Activated naive CD8-positive, alpha-beta T cell treated with anti-CD3 and anti-CD28 coated beads, Interleukin-2, amount 10 ng/mL, durations not matched to agents 7 days and 5 days (primary cell): ENCODE measurements around the gene PPP5C. TPM values are rescaled to one million over a fixed set of nuclear protein-coding genes. Genes with fewer than 3 reads are reported as not detected.
"Not testable (repeated sequence)": the region's sequence is repeated elsewhere in the genome, so short reads cannot be mapped to it uniquely, and the experiment has no call there.

Experiments
- ATAC-seq: fragments of 150-1000 bp; cut with Tn5 transposase; one replicate; pipeline ENCODE4 v1.10.0; 2021; ENCODE audit warnings: low read depth, moderate library complexity
- POLR2A ChIA-PET: fragments of 350-600 bp; sonication (Branson Sonifier 250); formaldehyde crosslinking; loops from one replicate; lab custom pipeline; 2021; ENCODE audit warnings: antibody characterized with exemption; lab: Charles Lee
- DNase-seq: peaks from one replicate; pipeline ENCODE4 v3.0.0; 2021
- H3K27ac Mint-ChIP-seq: one replicate; pipeline ENCODE4 v1.8.0; 2022; ENCODE audit warnings: mild to moderate bottlenecking, mixed read lengths
- H3K27me3 Mint-ChIP-seq: one replicate; pipeline ENCODE4 v1.8.0; 2022; ENCODE audit warnings: mild to moderate bottlenecking, moderate library complexity, mixed read lengths
- H3K36me3 Mint-ChIP-seq: one replicate; pipeline ENCODE4 v1.8.0; 2021; ENCODE audit warnings: mild to moderate bottlenecking, mixed read lengths
- H3K4me1 Mint-ChIP-seq: one replicate; pipeline ENCODE4 v1.8.0; 2021; ENCODE audit warnings: mixed read lengths
- H3K4me3 Mint-ChIP-seq: one replicate; pipeline ENCODE4 v1.8.0; 2022; ENCODE audit warnings: mild to moderate bottlenecking, moderate library complexity, mixed read lengths
- H3K9me3 Mint-ChIP-seq: one replicate; pipeline ENCODE4 v1.8.0; 2021; ENCODE audit warnings: mixed read lengths
- total RNA-seq, 2 experiments: library from RNA; stranded (reverse); gene quantifications; one replicate each; pipeline ENCODE4 v1.2.3, GENCODE V29; 2021

PPP5C gene
- total RNA-seq, 2 experiments from 2014 or later: 76.1 to 87.4 TPM

DNA sequence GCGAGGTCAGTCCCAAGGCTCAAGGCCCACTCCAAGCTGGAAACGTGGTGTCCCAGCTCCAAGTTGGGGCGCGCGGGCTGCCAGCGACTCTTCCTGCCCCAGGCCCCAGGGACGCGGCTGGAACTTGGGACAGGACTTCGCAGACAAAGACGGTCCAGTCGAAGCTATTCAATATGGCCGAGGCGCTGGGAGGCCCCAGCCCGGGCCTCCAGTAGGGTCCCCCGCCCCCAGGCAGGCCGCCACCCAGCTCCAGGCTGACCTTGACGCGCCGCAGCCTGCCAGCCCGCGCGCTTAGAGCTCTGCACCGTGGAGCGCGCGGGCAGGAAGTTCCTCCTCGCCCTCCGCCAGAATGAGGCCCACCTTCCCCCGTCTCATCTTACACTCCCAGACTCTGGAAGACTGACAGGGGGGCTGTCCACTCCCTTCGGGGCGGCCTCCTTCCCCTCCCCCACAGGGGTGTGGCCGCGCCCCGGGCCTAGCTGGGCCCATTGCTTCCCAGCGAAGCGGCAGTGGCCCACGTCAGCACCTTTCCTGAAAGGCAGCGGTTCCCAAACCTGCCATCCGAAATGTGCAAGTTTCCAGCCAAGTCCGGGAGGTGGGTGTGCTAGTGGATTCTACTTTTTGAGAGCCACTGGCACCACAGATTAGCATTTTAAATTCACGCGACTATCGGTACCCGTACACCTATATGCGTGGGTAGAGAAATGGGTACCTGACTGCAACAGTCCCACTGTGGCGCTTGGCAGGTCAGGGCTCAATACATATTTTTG is 66.6 kb downstream of the PPP5C start, which contains the start of gene CCDC8:
Gene CCDC8 (minus strand): TSS at position 303 of the 770 bp plus-strand sequence. CDS start 754 bp downstream, outside the sequence.
- no peaks in the 10 kb centered on the region for H3K9me3 Mint-ChIP-seq
- peaks cover 7% of the 10 kb centered on the region for H3K4me1 Mint-ChIP-seq
- no peaks in the 10 kb centered on the region for H3K36me3 Mint-ChIP-seq
- H3K4me3 Mint-ChIP-seq: no peak within 1 kb of the TSS
- no peak for ATAC-seq
- H3K27me3 Mint-ChIP-seq: peaks cover 80% of the 10 kb centered on the region
- DNase-seq: no peak
- POLR2A ChIA-PET: interaction anchor here (0.8 kb wide), 1 partner anchor 61 kb away, joined by 3 read pairs; no protein-coding TSS in a partner anchor
- no peak within 1 kb of the TSS for H3K27ac Mint-ChIP-seq

DNA sequence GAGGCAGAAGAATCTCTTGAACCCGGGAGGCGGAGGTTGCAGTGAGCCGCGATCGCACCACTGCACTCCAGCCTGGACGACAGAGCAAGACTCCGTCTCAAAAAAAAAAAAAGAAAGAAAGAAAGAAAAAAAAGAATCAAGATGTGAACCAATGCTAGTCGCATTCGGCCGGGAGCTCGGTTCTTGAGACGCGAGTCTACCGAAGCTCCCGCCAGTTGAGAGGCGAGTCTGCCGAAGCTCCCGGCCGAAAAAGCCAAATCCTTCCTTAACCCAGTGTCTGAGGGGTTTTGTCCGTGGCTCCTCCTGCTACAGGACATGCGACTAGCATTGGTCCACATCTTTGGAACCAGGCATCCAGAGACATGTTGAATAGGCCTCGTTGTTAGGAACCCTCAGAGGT is 68.0 kb downstream of the PPP5C start:
- ATAC-seq, H3K4me3 Mint-ChIP-seq, H3K27ac Mint-ChIP-seq, DNase-seq, POLR2A ChIA-PET, H3K4me1 Mint-ChIP-seq, H3K36me3 Mint-ChIP-seq, H3K9me3 Mint-ChIP-seq: not testable (repeated sequence)
- H3K27me3 Mint-ChIP-seq: peaks cover 78% of the 10 kb centered on the region

DNA sequence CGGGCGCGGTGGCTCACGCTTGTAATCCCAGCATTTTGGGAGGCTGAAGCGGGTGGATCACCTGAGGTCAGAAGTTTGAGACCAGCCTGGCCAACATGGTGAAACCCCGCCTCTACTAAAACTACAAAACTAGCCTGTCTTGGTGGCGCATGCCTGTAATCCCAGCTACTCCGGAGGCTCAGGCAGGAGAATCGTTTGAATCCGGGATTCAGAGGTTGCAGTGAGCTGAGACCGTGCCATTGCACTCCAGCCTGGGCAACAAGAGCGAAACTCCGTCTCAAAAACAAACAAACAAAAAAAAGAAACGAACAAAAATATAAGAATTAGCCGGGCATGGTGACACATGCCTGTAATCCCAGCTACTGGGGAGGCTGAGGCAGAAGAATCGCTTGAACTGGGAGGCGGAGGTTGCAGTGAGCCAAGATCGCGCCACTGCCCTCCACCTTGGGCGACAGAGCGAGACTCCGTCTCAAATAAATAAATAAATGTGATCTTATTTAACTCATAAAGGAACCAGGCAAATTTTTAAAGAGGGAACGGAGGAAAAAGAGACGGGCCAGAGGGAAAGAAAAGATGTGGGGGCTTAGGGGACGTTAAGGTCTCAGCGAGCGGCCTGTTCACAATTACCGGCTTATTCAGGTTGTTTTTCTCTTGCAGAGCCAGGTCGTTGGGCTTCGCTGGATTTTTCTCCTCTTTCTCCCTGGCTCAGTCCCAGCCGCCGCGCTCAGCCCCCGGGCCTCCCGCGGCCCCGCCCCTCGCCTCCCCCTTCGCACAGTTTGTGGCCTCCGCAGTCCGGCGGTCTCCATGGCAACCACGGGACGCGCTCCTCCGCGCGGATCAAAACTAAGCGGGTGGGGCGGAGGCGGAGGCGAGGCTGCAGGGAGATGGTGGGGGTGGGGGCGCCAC is 69.2 kb downstream of the PPP5C start:
- DNase-seq, POLR2A ChIA-PET, H3K27ac Mint-ChIP-seq, H3K36me3 Mint-ChIP-seq, H3K9me3 Mint-ChIP-seq, H3K4me1 Mint-ChIP-seq: not testable (repeated sequence)
- ATAC-seq: peak; percentile 36
- peaks cover 69% of the 10 kb centered on the region for H3K27me3 Mint-ChIP-seq
- peak overlapping the region; percentile 7 for H3K4me3 Mint-ChIP-seq

DNA sequence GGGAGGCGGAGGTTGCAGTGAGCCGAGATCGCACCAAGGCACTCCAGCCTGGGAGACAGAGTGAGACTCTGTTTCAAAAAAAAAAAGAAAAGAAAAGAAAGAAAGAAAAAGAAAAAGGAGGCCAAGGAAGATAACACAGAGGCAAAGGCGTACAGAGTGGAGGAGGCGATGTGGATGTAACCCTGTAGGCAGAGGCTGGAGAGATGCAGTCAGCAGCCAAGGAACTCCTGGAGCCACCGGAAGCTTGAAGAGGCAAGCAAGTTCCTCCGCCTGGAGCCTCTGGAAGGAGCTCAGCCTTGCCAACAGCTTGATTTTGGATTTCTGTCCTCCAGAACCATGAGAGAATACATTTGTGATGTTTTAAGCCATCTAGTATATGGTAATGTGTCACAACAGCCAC is 73.2 kb downstream of the PPP5C start:
- no peak for DNase-seq
- H3K9me3 Mint-ChIP-seq: no peaks in the 10 kb centered on the region
- no peak overlapping the region for H3K4me3 Mint-ChIP-seq
- POLR2A ChIA-PET: no interaction called here
- ATAC-seq: no peak
- no peak overlapping the region for H3K27ac Mint-ChIP-seq
- no peaks in the 10 kb centered on the region for H3K4me1 Mint-ChIP-seq
- H3K36me3 Mint-ChIP-seq: no peaks in the 10 kb centered on the region
- H3K27me3 Mint-ChIP-seq: peaks cover 56% of the 10 kb centered on the region

DNA sequence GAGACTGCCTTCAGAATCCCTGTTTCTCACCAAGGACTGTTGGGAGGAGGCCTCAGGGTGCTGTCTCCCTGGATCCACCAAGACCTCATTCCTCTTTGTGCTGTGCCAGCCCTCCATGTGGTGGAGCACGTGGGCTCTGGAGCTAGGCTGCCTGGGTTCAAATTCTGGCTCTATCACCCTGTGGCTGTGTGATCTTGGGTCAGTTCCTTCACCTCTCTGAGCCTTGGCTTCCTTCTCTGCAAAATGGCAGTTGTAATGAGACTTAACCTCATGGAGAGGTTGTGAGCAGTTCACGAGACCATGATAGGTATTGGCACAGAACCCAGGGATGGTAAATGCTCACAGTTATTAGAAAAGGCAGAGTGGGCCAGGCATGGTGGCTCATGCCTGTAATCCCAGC is 75.5 kb downstream of the PPP5C start:
- POLR2A ChIA-PET: no interaction called here
- peaks cover 9% of the 10 kb centered on the region for H3K4me1 Mint-ChIP-seq
- H3K9me3 Mint-ChIP-seq: no peaks in the 10 kb centered on the region
- H3K27me3 Mint-ChIP-seq: peaks cover 56% of the 10 kb centered on the region
- no peak overlapping the region for H3K4me3 Mint-ChIP-seq
- no peak for DNase-seq
- H3K36me3 Mint-ChIP-seq: no peaks in the 10 kb centered on the region
- ATAC-seq: no peak
- no peak overlapping the region for H3K27ac Mint-ChIP-seq

DNA sequence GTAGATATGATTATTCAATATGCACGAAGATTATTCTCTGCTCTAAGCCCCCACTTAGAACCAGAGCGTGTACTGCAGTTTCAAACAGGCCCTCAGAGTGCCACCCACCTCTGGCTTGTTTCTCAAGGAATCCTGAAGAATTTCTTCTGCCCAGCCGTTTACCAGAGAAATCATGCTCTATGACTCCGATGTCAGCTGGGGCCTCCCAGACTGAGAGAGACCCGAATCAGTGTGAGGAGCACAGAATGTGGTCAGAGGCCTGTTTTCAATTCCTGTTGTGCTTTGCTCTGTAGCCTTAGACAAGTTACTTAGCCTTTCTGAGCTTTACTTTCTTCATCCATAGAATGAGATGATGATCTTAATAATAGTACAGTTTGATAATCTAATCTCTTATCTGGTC is 76.3 kb downstream of the PPP5C start:
- Mint-ChIP-seq H3K4me3 (no peak overlapping the region), H3K27ac (no peak overlapping the region), H3K36me3 (no peaks in the 10 kb centered on the region), H3K4me1 (peaks cover 15% of the 10 kb centered on the region), H3K27me3 (peaks cover 59% of the 10 kb centered on the region), H3K9me3 (no peaks in the 10 kb centered on the region)
- DNase-seq: no peak
- no peak for ATAC-seq
- POLR2A ChIA-PET: interaction anchor here (0.6 kb wide), 2 partner anchors 32 to 403 kb away, joined by 3 to 4 read pairs; no protein-coding TSS in a partner anchor

DNA sequence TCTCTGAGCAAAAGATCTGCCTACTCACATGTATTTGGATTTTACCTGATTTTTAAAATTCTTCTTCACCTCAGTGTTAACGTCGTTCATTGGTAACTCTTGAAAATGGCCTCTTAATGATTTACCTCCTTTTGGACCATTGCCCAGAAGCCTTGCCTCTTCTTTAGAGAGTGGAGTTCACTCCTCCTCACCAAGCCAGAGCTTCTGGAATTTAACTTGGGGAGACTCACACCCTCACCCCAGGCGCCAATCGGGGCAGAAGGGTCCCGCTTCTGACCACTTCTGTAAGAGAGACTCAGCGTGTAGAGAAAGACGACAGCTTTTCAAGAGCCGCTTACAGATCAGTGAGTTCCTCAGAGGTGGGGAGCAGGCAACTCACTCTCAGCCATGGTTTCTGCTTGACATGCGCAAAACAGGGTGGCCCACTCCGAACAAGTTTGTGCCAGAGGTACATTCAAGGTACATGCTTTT is 79.2 kb downstream of the PPP5C start:
- Mint-ChIP-seq H3K4me3 (peak overlapping the region; percentile 82), H3K9me3 (no peaks in the 10 kb centered on the region), H3K4me1 (peaks cover 27% of the 10 kb centered on the region), H3K36me3 (no peaks in the 10 kb centered on the region), H3K27ac (no peak overlapping the region), H3K27me3 (peaks cover 75% of the 10 kb centered on the region)
- DNase-seq (no peak), ATAC-seq (no peak)
- POLR2A ChIA-PET: no interaction called here

DNA sequence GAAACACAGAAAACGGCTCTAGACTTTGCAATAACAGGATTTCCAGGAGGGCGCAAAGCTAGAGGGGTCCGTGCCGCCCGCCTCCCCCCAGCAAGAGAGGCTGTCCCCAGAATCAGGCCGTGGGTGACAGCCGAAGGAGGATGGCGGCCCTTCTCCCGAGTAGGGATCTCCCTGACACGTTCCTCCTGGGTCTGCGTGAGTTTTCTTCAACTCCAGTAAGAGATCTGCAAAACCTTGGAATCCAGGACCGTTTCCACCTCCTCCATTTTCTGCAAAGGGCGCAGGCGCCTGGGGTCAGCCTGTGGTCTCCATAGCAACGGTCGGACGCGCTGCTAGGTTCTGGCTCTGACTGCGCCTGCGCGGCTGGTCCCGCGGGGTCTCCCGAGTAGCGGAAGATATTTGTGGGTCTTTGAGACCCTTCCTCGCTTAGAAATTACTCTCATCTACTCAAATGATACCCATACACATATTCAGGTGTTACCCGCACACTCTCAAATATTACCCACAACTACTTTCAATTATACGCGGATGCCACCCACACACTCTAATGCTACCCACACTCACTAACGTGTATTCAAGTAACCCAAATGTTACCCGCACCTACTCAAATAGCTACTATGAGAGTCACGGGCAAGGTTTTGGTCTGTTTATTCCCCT is 79.7 kb downstream of the PPP5C start:
- Mint-ChIP-seq H3K27me3 (peaks cover 80% of the 10 kb centered on the region), H3K9me3 (no peaks in the 10 kb centered on the region), H3K4me3 (peak overlapping the region; percentile 82), H3K27ac (no peak overlapping the region), H3K4me1 (peaks cover 27% of the 10 kb centered on the region), H3K36me3 (no peaks in the 10 kb centered on the region)
- peak; percentile 38 for ATAC-seq
- POLR2A ChIA-PET: no interaction called here
- DNase-seq: peak; percentile 63

DNA sequence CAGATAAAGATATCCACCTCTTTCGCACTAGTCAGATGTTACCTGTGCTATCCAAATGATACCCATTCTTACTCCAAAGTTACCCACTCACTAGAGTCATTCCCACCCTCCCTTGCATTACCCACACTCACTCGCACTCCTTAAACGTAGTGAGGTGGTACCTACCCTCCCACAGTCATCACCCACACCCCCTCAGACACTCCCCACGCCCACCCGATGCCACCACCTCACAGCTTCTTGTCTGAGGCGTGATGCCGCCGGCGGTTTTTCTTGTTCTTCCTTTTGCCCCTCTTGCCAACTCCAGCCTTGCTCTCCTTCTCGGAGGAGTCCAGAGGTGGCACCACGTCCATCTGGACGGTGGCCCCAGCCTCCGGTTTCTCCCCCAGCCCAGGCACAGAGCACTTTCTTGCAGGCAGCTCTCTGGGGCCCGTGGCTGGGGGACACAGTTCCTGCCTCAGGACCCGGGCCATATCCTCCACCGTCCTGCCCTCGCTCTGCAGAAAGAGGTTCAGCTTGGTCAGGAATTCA is 80.7 kb downstream of the PPP5C start:
- POLR2A ChIA-PET: no interaction called here
- ATAC-seq: no peak

DNA sequence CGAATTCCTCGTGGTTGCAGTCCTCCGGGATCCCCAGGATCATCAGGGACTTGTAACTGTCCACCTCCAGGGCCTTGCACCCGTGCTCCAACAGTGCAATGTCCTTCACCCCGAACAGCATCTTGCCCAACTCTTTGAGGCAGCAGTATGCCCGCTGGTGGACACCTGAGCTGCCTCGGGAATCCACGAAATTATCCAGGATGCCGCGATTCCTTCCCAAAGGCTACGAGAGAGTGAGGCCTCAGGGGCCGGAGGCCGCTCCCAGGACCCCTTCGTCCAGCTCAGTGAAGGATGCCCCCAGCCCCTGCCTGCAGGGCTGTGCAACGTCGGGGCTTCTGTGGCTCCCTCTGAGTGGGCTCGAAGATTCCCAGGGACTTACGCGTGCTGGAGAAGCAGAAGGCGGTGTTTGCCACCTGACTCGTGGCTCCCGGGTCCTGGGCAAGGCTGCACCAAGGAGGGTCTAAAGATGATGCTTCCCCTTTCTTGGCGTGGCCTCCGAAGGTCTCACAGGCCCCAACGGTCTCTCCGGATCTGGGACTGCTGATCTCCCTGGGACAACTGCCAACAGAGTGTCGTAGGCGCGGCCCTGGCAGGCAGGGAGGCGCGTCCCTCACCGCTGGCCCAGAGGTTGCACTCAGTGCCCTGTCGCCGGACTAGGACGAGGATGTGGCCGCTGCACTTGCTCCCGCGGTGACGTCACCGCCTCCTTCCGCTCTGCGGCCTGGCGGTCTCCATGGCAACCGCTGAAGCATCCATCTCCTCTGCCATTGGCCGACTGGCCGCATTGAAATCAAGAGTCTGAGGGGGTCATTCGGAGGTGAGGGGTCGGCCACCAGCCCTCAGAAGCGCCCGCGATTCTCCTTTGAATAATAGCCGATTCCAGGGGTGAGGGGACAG is 81.6 kb downstream of the PPP5C start, which contains the start of gene PNMA8C:
Gene PNMA8C (minus strand): TSS at position 698 of the 897 bp plus-strand sequence. CDS start 577 bp downstream, at position 121.
- POLR2A ChIA-PET: no interaction called here
- ATAC-seq (peak; percentile 82), DNase-seq (peak; percentile 78)
- Mint-ChIP-seq H3K27me3 (peaks cover 79% of the 10 kb centered on the region), H3K36me3 (no peaks in the 10 kb centered on the region), H3K9me3 (no peaks in the 10 kb centered on the region), H3K4me1 (peaks cover 27% of the 10 kb centered on the region), H3K27ac (peak within 1 kb of the TSS; percentile 10), H3K4me3 (peak within 1 kb of the TSS; percentile 85)

More for the DNA sequence above, 80.7 kb downstream of the PPP5C start:
- no peak for DNase-seq
- H3K27ac Mint-ChIP-seq: no peak overlapping the region
- H3K9me3 Mint-ChIP-seq: no peaks in the 10 kb centered on the region
- no peaks in the 10 kb centered on the region for H3K36me3 Mint-ChIP-seq
- peak overlapping the region; percentile 82 for H3K4me3 Mint-ChIP-seq
- peaks cover 85% of the 10 kb centered on the region for H3K27me3 Mint-ChIP-seq
- peaks cover 27% of the 10 kb centered on the region for H3K4me1 Mint-ChIP-seq

DNA sequence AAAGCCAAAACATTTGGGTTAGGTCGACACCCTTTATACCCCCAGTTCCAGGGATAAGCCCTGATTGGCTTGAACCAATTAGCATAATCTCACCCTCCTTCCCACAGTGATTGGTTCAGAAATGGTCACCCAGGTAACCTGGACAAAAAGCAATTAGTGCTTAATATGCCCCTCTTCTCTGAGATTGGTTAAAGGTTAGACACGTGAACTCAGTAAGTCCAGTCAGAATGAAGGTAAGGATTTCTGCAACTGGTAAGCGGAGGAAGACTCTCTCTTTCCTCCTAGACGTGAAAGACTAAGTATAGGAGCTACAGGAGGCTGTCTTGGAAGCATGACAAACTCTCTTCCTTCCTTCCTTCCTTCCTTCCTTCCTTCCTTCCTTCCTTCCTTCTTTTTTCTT is 83.1 kb downstream of the PPP5C start:
- no peak for DNase-seq
- POLR2A ChIA-PET: no interaction called here
- Mint-ChIP-seq H3K9me3 (no peaks in the 10 kb centered on the region), H3K27ac (no peak overlapping the region), H3K36me3 (no peaks in the 10 kb centered on the region), H3K4me1 (peaks cover 27% of the 10 kb centered on the region), H3K27me3 (peaks cover 73% of the 10 kb centered on the region), H3K4me3 (no peak overlapping the region)
- ATAC-seq: no peak

DNA sequence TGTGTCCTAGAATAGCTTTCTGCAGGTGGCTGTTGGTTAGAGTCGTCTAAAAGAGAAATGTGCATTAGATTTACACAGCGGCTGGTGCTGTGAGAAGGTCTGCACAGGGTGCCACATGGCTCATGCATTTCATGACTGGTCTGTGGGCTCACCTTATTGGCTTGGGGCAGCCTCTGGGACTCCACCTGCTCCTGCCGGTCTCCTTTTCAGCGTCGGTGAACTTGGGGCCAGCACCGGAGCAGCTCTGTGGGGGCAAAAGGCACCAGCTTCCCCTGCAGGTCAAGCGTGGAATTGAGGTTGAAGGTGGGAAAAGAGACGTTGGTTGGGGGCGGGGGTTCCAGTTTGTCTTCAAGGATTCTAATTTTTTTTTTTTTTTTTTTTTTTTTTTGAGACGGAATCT is 84.9 kb downstream of the PPP5C start:
- ATAC-seq (no peak), DNase-seq (no peak)
- Mint-ChIP-seq H3K9me3 (no peaks in the 10 kb centered on the region), H3K27me3 (peaks cover 55% of the 10 kb centered on the region), H3K4me3 (no peak overlapping the region), H3K27ac (no peak overlapping the region), H3K36me3 (no peaks in the 10 kb centered on the region), H3K4me1 (peaks cover 23% of the 10 kb centered on the region)
- POLR2A ChIA-PET: no interaction called here
